GM12878 (cell line): ENCODE measurements around the gene SELENOO. TPM values are rescaled to one million over a fixed set of nuclear protein-coding genes. Genes with fewer than 3 reads are reported as not detected.
A peak's percentile ranks its signal among the peaks of the same experiment; 100 is the strongest.

Experiments
- ATAC-seq: fragments of 200-7000 bp; cut with Tn5 transposase; 3 replicates; pipeline ENCODE4 v1.9.1; 2020; ENCODE audit warnings: mild to moderate bottlenecking, moderate library complexity
- BruUV-seq: library from RNA; stranded (reverse); fragments of 400-500 nt; replicated peaks from 2 replicates; lab custom pipeline; 2021; lab: Mats Ljungman, UMichigan
- CTCF ChIA-PET: fragments of 300-600 bp; sonication (Branson Sonifier 250); formaldehyde crosslinking; extraction: SDS; loops from one replicate; lab custom pipeline; 2021; ENCODE audit warnings: inconsistent platforms; lab: Yijun Ruan, JAX
- POLR2A ChIA-PET: fragments of 350-600 bp; formaldehyde crosslinking; extraction: SDS; loops from one replicate; lab custom pipeline; 2021; ENCODE audit warnings: inconsistent platforms; lab: Charles Lee
- RAD21 ChIA-PET: fragments of 300-600 bp; sonication (Branson Sonifier 250); formaldehyde crosslinking; loops from one replicate; lab custom pipeline; 2023; ENCODE audit warnings: antibody characterized with exemption; ENCODE audit not compliant: unreplicated experiment; lab: Charles Lee
- SMC1A ChIA-PET: fragments of 300-600 bp; sonication (Branson Sonifier 250); formaldehyde crosslinking; loops from one replicate; lab custom pipeline; 2023; ENCODE audit not compliant: unreplicated experiment, uncharacterized antibody; lab: Charles Lee
- DNase-seq: peaks from one replicate; pipeline ENCODE4 v3.0.0-alpha.2; 2011; ENCODE audit warnings: low read depth, low spot score
- FAIRE-seq: peaks from 3 replicates; lab custom pipeline; 2011; peaks lifted over from hg19 to GRCh38; lab: Jason Lieb, UNC
- H2AFZ ChIP-seq: 2 replicates; pipeline ENCODE4 v1.6.0; 2011; ENCODE audit warnings: low read depth, low read length, control low read depth; ENCODE audit not compliant: control insufficient read depth
- H3K27ac ChIP-seq: 2 replicates; pipeline ENCODE4 v1.5.1; 2011; ENCODE audit warnings: control low read depth; ENCODE audit not compliant: control insufficient read depth, insufficient read depth
- H3K27me3 ChIP-seq, 2 experiments: replicated peaks in 1 of 2; 2 replicates each; pipeline versions ENCODE4 v1.6.0 to v1.6.1; 2011; ENCODE audit warnings: low read length in 1 of 2; ENCODE audit not compliant: control insufficient read depth in 2 of 2, insufficient read depth in 2 of 2
- H3K36me3 ChIP-seq, 2 experiments: 2 replicates each; pipeline ENCODE4 v1.5.1; 2011; ENCODE audit warnings: low read length in 1 of 2; ENCODE audit not compliant: control insufficient read depth in 2 of 2, insufficient read depth in 2 of 2
- H3K4me1 ChIP-seq: 2 replicates; pipeline ENCODE4 v1.6.1; 2011; ENCODE audit warnings: mild to moderate bottlenecking, low read length, moderate library complexity, mixed read lengths; ENCODE audit not compliant: control insufficient read depth, insufficient read depth
- H3K4me2 ChIP-seq: 2 replicates; pipeline ENCODE4 v1.6.0; 2011; ENCODE audit warnings: control low read depth; ENCODE audit not compliant: control insufficient read depth, insufficient read depth
- H3K4me3 ChIP-seq: fragments of 200-600 bp; sonication (generic); 2 replicates; pipeline ENCODE4 v1.5.1; 2016
- H3K79me2 ChIP-seq: 2 replicates; pipeline ENCODE4 v1.6.0; 2011; ENCODE audit warnings: low read length; ENCODE audit not compliant: control insufficient read depth, insufficient read depth
- H3K9ac ChIP-seq: 2 replicates; pipeline ENCODE4 v1.8.0; 2011; ENCODE audit warnings: low read length, control low read depth, mixed read lengths; ENCODE audit not compliant: control insufficient read depth, insufficient read depth
- H3K9me3 ChIP-seq: replicated peaks from 3 replicates; pipeline ENCODE4 v1.5.1; 2011; ENCODE audit warnings: mild to moderate bottlenecking, low read length; ENCODE audit not compliant: control insufficient read depth, insufficient read depth
- H4K20me1 ChIP-seq: 2 replicates; pipeline ENCODE4 v1.6.0; 2011; ENCODE audit not compliant: control insufficient read depth, insufficient read depth
- FOS ChIP-seq: IDR thresholded peaks from 3 replicates; pipeline ENCODE4 v1.6.1; 2011; ENCODE audit warnings: borderline replicate concordance; ENCODE audit not compliant: insufficient read length; ENCODE audit errors: extremely low read depth
- NR2C1 ChIP-seq: fragments of 450-650 bp; IDR thresholded peaks from 2 replicates; pipeline ENCODE4 v1.6.1; 2017; ENCODE audit warnings: antibody characterized with exemption, mild to moderate bottlenecking, moderate library complexity
- WGBS: methylation state at CpG from one replicate; pipeline ENCODE4 v1.1.6; 2016; ENCODE audit warnings: low lambda C conversion rate; ENCODE audit not compliant: insufficient replicate concordance, insufficient coverage; ENCODE audit errors: missing lambda C conversion rate; 5-methylcytosine and 5-hydroxymethylcytosine counted together
- in situ Hi-C: fragments of 300-500 bp; cut with MboI; formaldehyde crosslinking; loops from 9 replicates; pipeline ENCODE4 v1.14.3; 2018; ENCODE audit warnings: mixed read lengths
- intact Hi-C: fragments of 100-400 bp; cut with micrococcal nuclease; formaldehyde crosslinking; loops from one replicate; pipeline ENCODE4 v1.14.2; 2022; ENCODE audit not compliant: unreplicated experiment
- polyA plus RNA-seq, 11 experiments: library from polyadenylated mRNA; depleted of rRNA in 4 of 11; unstranded in 6 of 11; stranded (reverse) in 5 of 11; fragments of >200 nt; fragmentation: Nextera tagmentation in 4 of 11; fragmentation: Illumina TruSeq in 1 of 11; extraction: Ambion mirVana in 4 of 11; extraction: Trizol in 1 of 11; gene quantifications; 1 replicate in 1 of 11; 2 replicates in 10 of 11; pipeline versions ENCODE4 v1.2.1 to v1.2.3, GENCODE V29; 2011 to 2016; ENCODE audit warnings: inconsistent platforms in 2 of 11, missing spikeins in 2 of 11, low read depth in 1 of 11
- total RNA-seq, 4 experiments: library from RNA; depleted of rRNA in 3 of 4; stranded (reverse); fragments of >200 nt in 3 of 4; fragmentation: Illumina TruSeq in 1 of 4; extraction: Trizol in 1 of 4; gene quantifications; 2 replicates each; pipeline versions ENCODE4 v1.2.1 to v1.2.3, GENCODE V29; 2013 to 2021

The SELENOO gene
- total and polyA plus RNA-seq, 10 of the 15 experiments (the other 5 are each of a cell fraction or from before 2014, with no cell fraction given): 0.42 to 23.3 (median 3.3) TPM

DNA sequence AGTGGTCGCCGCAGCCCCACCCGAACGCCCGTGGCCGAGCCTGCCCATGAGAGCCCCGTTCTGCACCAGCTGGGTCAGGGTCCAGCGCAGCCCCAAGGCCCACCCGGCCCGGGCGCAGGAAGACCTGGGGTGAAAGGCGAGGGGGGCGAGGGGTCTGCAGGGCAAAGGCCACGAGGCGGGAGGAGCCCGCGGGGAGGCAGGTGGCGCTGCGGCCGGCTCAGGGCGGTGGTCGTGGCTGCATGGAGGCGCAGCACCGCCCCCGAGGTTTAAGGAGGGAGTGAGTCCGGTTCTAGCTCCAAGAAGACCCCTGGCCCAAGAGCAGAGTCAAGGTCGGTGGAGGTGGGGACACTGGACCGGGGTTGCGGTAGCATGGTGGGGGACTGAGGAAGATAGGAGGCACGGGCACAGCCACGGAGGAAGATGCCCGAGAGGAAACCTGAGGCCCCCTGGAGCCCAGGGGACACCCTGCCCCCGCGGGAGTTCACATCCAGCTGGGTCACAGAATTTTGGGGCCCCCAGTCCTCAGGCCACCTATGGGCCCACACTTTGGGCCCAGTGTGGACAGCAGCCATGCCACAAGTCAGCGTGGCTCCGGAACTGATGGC, 50.8 kb downstream of the SELENOO start:
- intact Hi-C loops: loop anchor here (1.0 to 5.0 kb wide), 3 partner anchors 91 to 441 kb away; no protein-coding TSS in a partner anchor
- BruUV-seq: no TSS peak
- POLR2A ChIA-PET: interaction anchor here (0.6 to 2.7 kb wide), 10 partner anchors 8 to 370 kb away, joined by 3 to 15 read pairs (median 3); partner anchors contain the start of genes LMF2, MAPK12 and NCAPH2

More for the DNA sequence above, 50.8 kb downstream of the SELENOO start:
- peaks cover 9% of the 10 kb centered on the region for H3K79me2 ChIP-seq
- ChIA-PET CTCF (interaction anchor here (0.6 to 3.0 kb wide), 16 partner anchors 9 to 451 kb away, joined by 3 to 20 read pairs (median 5); partner anchors contain the start of genes MAPK12 and SYCE3), SMC1A (interaction anchor here (0.9 to 1.9 kb wide), 9 partner anchors 9 to 274 kb away, joined by 3 to 6 read pairs (median 4); partner anchors contain the start of genes DENND6B and SCO2), RAD21 (interaction anchor here (0.7 to 3.3 kb wide), 11 partner anchors 10 to 369 kb away, joined by 3 to 26 read pairs (median 4); partner anchors contain the start of genes LMF2, MAPK12 and NCAPH2)
- peak overlapping the region; percentile 38 for H2AFZ ChIP-seq
- peak overlapping the region; percentile 98 for H3K4me2 ChIP-seq
- in situ Hi-C loops: loop anchor here (10.0 kb wide), 2 partner anchors 243 to 363 kb away; no protein-coding TSS in a partner anchor
- H3K9ac ChIP-seq: peak overlapping the region; percentile 40; the same call in 1 of the 2 replicates
- H3K9me3 ChIP-seq: no peaks in the 10 kb centered on the region
- no peak for FAIRE-seq
- no peak for DNase-seq
- WGBS: 16% methylated on average over 26 of the region's 36 CpGs
- H3K27me3 ChIP-seq: no peaks in the 10 kb centered on the region
- 0 out of 2 replicates have a peak, but pooled peaks have one; percentile 2 for TF ChIP-seq NR2C1
- no peak for TF ChIP-seq FOS
- no peak for ATAC-seq
- H3K4me3 ChIP-seq: peak overlapping the region; percentile 41; the same call in 1 of the 2 replicates
- no peak overlapping the region for H3K27ac ChIP-seq
- peaks cover 2 to 5% of the 10 kb centered on the region in 2 experiments; a peak in 3 of 4 replicates for H3K36me3 ChIP-seq
- H3K4me1 ChIP-seq: peaks cover 22% of the 10 kb centered on the region
- no peaks in the 10 kb centered on the region for H4K20me1 ChIP-seq
